PC-9 (cell line): Measurements from ENCODE around the gene ERBB4. TPM values are rescaled to one million over a fixed set of nuclear protein-coding genes. Genes with fewer than 3 reads are reported as not detected.

Experiments
- BruUV-seq: library from RNA; stranded (reverse); fragments of 400-500 nt; replicated peaks from 2 replicates; lab custom pipeline; 2021; lab: Mats Ljungman, UMichigan
- CTCF ChIA-PET: fragments of 300-600 bp; sonication (Branson Sonifier 250); formaldehyde crosslinking; loops from one replicate; lab custom pipeline; 2022; ENCODE audit warnings: antibody characterized with exemption; lab: Charles Lee
- POLR2A ChIA-PET: fragments of 300-600 bp; sonication (Branson Sonifier 250); formaldehyde crosslinking; loops from one replicate; lab custom pipeline; 2022; ENCODE audit warnings: antibody characterized with exemption; ENCODE audit not compliant: unreplicated experiment; lab: Charles Lee
- DNase-seq, 2 experiments: peaks; one replicate each; pipeline versions ENCODE4 v3.0.0 to v3.0.0-alpha.2; 2015 to 2022; ENCODE audit warnings: mixed read lengths in 1 of 2
- H2AFZ ChIP-seq: fragments of 200-600 bp; sonication (generic); 2 replicates; pipeline ENCODE4 v1.8.1; 2017; ENCODE audit warnings: antibody characterized with exemption
- H3F3A ChIP-seq: fragments of 200-600 bp; sonication (generic); 2 replicates; pipeline ENCODE4 v1.8.1; 2017; ENCODE audit warnings: antibody characterized with exemption, mild to moderate bottlenecking, low read depth; ENCODE audit not compliant: insufficient read depth
- H3K27ac ChIP-seq: fragments of 200-600 bp; sonication (generic); 2 replicates; pipeline ENCODE4 v1.6.1; 2016; ENCODE audit warnings: mixed run types
- H3K27me3 ChIP-seq: fragments of 200-600 bp; sonication (generic); 2 replicates; pipeline ENCODE4 v1.6.1; 2016; ENCODE audit warnings: low read depth, mixed run types; ENCODE audit not compliant: insufficient read depth
- H3K36me3 ChIP-seq: fragments of 200-600 bp; sonication (generic); 2 replicates; pipeline ENCODE4 v1.6.1; 2016; ENCODE audit warnings: low read depth, mixed run types
- H3K4me1 ChIP-seq: fragments of 200-600 bp; sonication (generic); replicated peaks from 2 replicates; pipeline ENCODE4 v1.6.1; 2016; ENCODE audit warnings: mixed run types; ENCODE audit not compliant: insufficient read depth
- H3K4me2 ChIP-seq: fragments of 200-600 bp; sonication (generic); 2 replicates; pipeline ENCODE4 v1.6.1; 2017; ENCODE audit warnings: mixed run types
- H3K4me3 ChIP-seq: fragments of 200-600 bp; sonication (generic); 2 replicates; pipeline ENCODE4 v1.6.1; 2016; ENCODE audit warnings: mixed run types
- H3K79me2 ChIP-seq: fragments of 200-600 bp; sonication (generic); 2 replicates; pipeline ENCODE4 v1.6.1; 2017; ENCODE audit warnings: low read depth, mixed run types
- H3K9me2 ChIP-seq: fragments of 200-600 bp; sonication (generic); 2 replicates; pipeline ENCODE4 v1.8.1; 2017; ENCODE audit warnings: mild to moderate bottlenecking; ENCODE audit not compliant: insufficient read depth
- H3K9me3 ChIP-seq: fragments of 200-600 bp; sonication (generic); 2 replicates; pipeline ENCODE4 v1.8.1; 2016; ENCODE audit warnings: low read depth; ENCODE audit not compliant: insufficient read depth
- H4K20me1 ChIP-seq: fragments of 200-600 bp; sonication (generic); 2 replicates; pipeline ENCODE4 v1.8.1; 2017; ENCODE audit not compliant: insufficient read depth
- EZH2 ChIP-seq: fragments of 200-600 bp; sonication (generic); IDR thresholded peaks from 2 replicates; pipeline ENCODE4 v1.8.0; 2017; ENCODE audit warnings: antibody characterized with exemption, low read depth
- intact Hi-C: fragments of 100-400 bp; cut with micrococcal nuclease; formaldehyde crosslinking; loops from one replicate; pipeline ENCODE4 v1.10.0; 2022; ENCODE audit not compliant: unreplicated experiment
- total RNA-seq: library from RNA; stranded (reverse); gene quantifications from 2 replicates; pipeline ENCODE4 v1.2.3, GENCODE V29; 2021
- TF ChIP-seq, protein P1 (sequence below): fragments of 200-600 bp; sonication (generic); conservative IDR thresholded peaks from 2 replicates; pipeline ENCODE4 v1.6.1; 2017; ENCODE audit warnings: mixed run types, antibody characterized with exemption, mild to moderate bottlenecking, moderate library complexity

Gene ERBB4
- total RNA-seq, 1 experiment from 2014 or later: not detected

DNA sequence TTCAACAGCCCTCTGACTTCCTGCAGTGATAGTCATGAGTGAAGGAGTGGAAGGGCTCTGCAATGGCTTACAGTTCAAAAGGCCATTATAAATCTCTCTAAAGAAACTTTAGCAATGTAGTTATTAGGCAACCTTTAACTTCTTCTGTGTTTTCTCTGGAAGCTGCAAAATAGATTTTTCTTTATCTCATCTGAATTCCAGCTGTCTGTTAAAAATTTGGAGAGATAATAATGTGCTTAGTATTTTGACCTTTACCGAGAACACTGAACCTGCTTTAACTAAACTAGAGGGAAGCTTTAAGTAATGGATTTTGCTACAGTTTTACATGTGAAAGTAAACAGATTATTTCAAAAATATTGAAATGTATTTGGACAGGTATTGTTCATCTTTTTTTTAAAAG is 847.9 kb downstream of the ERBB4 start:
- no peak overlapping the region for H3K4me2 ChIP-seq
- BruUV-seq: no TSS peak
- H3K79me2 ChIP-seq: no peaks in the 10 kb centered on the region
- TF ChIP-seq, protein P1, sequence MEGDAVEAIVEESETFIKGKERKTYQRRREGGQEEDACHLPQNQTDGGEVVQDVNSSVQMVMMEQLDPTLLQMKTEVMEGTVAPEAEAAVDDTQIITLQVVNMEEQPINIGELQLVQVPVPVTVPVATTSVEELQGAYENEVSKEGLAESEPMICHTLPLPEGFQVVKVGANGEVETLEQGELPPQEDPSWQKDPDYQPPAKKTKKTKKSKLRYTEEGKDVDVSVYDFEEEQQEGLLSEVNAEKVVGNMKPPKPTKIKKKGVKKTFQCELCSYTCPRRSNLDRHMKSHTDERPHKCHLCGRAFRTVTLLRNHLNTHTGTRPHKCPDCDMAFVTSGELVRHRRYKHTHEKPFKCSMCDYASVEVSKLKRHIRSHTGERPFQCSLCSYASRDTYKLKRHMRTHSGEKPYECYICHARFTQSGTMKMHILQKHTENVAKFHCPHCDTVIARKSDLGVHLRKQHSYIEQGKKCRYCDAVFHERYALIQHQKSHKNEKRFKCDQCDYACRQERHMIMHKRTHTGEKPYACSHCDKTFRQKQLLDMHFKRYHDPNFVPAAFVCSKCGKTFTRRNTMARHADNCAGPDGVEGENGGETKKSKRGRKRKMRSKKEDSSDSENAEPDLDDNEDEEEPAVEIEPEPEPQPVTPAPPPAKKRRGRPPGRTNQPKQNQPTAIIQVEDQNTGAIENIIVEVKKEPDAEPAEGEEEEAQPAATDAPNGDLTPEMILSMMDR: no peak
- no peak for TF ChIP-seq EZH2
- H3K27me3 ChIP-seq: no peaks in the 10 kb centered on the region
- DNase-seq: no peak
- no peaks in the 10 kb centered on the region for H3K9me2 ChIP-seq
- intact Hi-C loops: no loop called here
- H2AFZ ChIP-seq: no peak overlapping the region
- no peaks in the 10 kb centered on the region for H3K4me1 ChIP-seq
- no peak overlapping the region for H3K4me3 ChIP-seq
- H3F3A ChIP-seq: no peaks in the 10 kb centered on the region
- ChIA-PET POLR2A (no interaction called here), CTCF (no interaction called here)
- H4K20me1 ChIP-seq: no peaks in the 10 kb centered on the region
- H3K27ac ChIP-seq: no peak overlapping the region
- no peaks in the 10 kb centered on the region for H3K9me3 ChIP-seq
- H3K36me3 ChIP-seq: no peaks in the 10 kb centered on the region

DNA sequence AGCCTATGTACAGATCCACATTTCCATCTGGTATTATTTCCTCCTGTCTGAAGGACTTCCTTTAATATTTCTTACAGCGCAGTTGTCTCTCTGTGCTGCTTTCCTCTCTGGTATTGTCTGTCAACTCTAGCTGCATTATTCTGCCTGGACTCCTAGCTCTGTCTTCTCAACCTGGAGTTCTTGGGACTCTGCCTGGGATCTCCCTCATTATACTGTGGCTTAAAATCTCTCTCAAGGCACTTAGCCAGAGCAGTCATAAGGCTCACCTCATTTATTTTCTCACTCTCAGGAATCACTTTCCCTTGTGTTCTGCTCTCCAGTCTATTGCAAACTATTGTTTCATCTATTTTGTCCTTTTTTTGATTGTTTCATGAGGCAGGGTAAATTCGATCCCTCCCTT is 850.4 kb downstream of the ERBB4 start:
- no peaks in the 10 kb centered on the region for H3K79me2 ChIP-seq
- no TSS peak for BruUV-seq
- ChIA-PET CTCF (no interaction called here), POLR2A (no interaction called here)
- TF ChIP-seq, protein P1: no peak
- no peaks in the 10 kb centered on the region for H3K4me1 ChIP-seq
- H3K4me3 ChIP-seq: no peak overlapping the region
- H3F3A ChIP-seq: no peaks in the 10 kb centered on the region
- H4K20me1 ChIP-seq: no peaks in the 10 kb centered on the region
- H3K9me3 ChIP-seq: no peaks in the 10 kb centered on the region
- H3K9me2 ChIP-seq: no peaks in the 10 kb centered on the region
- intact Hi-C loops: no loop called here
- DNase-seq: no peak
- H3K27ac ChIP-seq: no peak overlapping the region
- H3K27me3 ChIP-seq: no peaks in the 10 kb centered on the region
- H2AFZ ChIP-seq: no peak overlapping the region
- H3K36me3 ChIP-seq: no peaks in the 10 kb centered on the region
- no peak overlapping the region for H3K4me2 ChIP-seq

DNA sequence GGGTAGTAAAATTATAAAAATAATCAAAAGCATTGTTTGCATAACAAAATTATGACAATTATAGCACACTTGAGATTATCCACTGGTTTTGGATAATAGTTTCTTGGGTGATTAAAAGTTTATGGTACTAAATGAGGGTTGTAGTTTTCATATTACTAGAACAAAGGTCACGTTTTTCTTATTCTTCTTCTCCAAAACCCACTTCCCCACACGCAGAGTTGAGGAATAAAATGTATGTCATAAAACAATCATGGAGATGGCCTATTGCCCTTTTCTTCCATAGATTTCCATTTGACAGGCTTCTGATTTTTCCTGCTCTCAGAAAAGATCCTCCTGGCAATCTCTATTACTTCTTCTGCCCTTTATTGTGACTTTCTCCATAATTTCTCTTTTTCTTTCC is 863.9 kb downstream of the ERBB4 start:
- Histone ChIP-seq H3K27me3 (no peaks in the 10 kb centered on the region), H2AFZ (no peak overlapping the region), H3K4me3 (no peak overlapping the region), H3K9me2 (no peaks in the 10 kb centered on the region), H3K36me3 (no peaks in the 10 kb centered on the region), H3K9me3 (no peaks in the 10 kb centered on the region), H4K20me1 (no peaks in the 10 kb centered on the region), H3K27ac (no peak overlapping the region), H3K4me1 (no peaks in the 10 kb centered on the region), H3K79me2 (no peaks in the 10 kb centered on the region), H3F3A (no peaks in the 10 kb centered on the region), H3K4me2 (no peak overlapping the region)
- no TSS peak for BruUV-seq
- intact Hi-C loops: no loop called here
- TF ChIP-seq, protein P1: no peak
- no peak for TF ChIP-seq EZH2
- CTCF ChIA-PET: no interaction called here
- POLR2A ChIA-PET: no interaction called here
- DNase-seq: no peak
